VCaP (cell line): Measurements from ENCODE around the gene TGFB1I1.
A peak's percentile ranks its signal among the peaks of the same experiment; 100 is the strongest.

ENCODE experiments used
- H3K27ac ChIP-seq: fragments of 450-650 bp; 2 replicates; pipeline ENCODE4 v1.5.1; 2017
- TF ChIP-seq, protein P1 (sequence below): fragments of 450-650 bp; conservative IDR thresholded peaks from 2 replicates; pipeline ENCODE4 v1.5.1; 2017; ENCODE audit warnings: mild to moderate bottlenecking, moderate library complexity

TGFB1I1 gene

DNA sequence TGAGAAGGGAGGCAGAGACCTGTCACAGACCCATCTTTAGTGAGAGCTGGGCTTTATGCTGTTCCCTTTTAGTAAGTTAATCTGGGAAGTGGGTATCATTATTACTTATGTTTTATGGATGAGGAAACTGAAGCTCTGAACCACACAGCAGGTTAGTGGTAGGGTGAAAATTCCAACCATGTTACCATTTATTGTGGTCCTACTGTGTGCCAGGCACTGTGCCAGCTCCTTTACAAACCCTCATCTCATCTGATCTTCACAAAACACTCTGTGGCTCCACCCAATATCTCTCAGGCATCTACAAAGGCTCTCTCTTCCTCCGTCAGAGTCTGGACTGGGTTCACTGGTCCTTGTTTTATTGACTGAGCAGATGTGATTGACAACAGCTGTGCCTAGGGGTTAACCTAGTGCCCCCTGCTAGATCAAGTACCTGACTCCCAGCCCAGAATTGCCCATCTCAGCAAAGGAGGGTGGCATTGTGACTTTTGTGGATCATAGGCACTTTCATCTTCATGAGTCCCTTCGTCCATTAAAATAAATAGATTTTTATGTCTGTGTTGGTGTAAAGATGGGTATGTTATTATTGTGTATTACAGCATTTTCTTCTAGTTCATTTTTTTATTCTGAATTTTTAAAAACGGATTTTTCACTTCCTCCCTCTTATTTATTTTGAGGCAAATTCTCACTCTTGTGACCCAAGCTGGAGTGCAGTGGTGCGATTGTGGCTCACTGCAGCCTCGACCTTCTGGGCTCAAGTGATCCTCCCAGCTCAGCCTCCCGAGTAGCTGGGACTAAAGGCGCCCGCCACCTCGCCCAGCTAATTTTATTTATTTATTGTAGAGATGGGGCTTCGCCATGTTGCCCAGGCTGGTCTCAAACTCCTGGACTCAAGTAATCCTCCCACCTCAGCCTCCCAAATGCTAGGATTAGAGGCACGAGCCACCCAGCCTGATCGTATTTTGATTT lies 3.1 kb downstream of the TGFB1I1 start:
- TF ChIP-seq, protein P1, sequence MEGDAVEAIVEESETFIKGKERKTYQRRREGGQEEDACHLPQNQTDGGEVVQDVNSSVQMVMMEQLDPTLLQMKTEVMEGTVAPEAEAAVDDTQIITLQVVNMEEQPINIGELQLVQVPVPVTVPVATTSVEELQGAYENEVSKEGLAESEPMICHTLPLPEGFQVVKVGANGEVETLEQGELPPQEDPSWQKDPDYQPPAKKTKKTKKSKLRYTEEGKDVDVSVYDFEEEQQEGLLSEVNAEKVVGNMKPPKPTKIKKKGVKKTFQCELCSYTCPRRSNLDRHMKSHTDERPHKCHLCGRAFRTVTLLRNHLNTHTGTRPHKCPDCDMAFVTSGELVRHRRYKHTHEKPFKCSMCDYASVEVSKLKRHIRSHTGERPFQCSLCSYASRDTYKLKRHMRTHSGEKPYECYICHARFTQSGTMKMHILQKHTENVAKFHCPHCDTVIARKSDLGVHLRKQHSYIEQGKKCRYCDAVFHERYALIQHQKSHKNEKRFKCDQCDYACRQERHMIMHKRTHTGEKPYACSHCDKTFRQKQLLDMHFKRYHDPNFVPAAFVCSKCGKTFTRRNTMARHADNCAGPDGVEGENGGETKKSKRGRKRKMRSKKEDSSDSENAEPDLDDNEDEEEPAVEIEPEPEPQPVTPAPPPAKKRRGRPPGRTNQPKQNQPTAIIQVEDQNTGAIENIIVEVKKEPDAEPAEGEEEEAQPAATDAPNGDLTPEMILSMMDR, result no peak
- no peak overlapping the region for H3K27ac ChIP-seq

- H3K27ac ChIP-seq, result no peak overlapping the region
- TF ChIP-seq, protein P1, result no peak
Observed at GRCh38 chr16:31475946-31476302, 4.0 kb downstream of the TGFB1I1 start.

- no peak overlapping the region for H3K27ac ChIP-seq
- TF ChIP-seq, protein P1, result no peak
Observed at GRCh38 chr16:31476303-31477219, 4.6 kb downstream of the TGFB1I1 start.

DNA sequence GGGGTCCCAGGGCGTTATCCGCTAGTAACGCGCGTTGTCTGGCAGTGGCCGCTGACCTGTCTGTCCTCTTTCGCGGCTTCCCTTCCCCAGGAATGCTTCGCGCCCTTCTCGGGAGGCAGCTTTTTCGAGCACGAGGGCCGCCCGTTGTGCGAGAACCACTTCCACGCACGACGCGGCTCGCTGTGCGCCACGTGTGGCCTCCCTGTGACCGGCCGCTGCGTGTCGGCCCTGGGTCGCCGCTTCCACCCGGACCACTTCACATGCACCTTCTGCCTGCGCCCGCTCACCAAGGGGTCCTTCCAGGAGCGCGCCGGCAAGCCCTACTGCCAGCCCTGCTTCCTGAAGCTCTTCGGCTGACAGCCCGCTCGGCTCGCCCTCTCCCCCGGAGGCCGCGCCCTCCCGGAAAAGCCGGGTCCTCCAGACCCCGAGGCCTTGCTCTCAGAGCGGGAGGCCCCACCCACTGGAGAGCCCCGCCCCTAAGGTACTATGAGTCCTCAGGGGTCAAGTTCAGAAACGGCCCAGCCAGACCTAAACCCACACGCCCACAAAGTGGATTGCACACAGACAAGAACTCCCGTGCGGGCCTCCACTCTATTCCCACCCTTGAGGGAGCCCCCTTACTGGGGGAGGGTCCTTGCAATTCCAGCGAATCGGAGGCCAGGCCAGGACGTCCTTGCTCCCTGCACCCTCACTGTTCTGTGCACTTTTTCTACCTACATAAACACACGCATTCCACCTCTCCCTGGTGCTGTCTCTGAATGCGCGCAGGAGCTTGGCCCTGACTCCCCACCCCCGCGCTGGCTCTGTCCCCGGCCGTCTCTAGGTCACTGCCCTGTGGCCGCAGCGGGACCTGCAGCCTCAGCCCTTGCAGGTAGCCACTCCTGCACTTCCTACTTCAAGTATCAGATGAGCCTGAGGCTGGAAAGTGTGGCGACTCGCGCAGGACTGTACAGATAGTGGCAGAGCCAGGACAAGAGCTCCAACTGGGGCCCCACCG lies 5.6 kb downstream of the TGFB1I1 start:
- TF ChIP-seq, protein P1, result peak; percentile 54
- H3K27ac ChIP-seq, result peak overlapping the region; percentile 16; the same call in 1 of the 2 replicates

DNA sequence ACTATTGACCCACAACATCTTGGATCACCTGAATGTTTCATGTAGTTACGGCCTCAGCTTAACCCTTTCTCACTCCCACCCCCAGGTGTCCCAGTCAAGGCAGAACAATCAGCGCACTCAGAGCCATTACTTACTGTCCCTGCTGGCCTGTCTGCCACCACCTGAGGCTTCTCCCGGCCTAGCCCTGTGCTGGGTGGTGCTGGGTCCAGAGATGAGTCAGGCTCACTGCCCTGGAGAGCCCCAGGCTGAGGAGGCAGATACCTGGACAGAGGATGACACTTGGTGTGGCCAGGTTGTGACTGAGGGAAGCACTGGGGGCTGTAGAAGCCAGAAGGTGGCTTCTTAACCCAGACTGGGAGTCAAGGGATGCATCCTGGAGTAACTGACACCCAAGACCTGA lies 7.0 kb downstream of the TGFB1I1 start:
- TF ChIP-seq, protein P1, result no peak
- no peak overlapping the region for H3K27ac ChIP-seq

- H3K27ac ChIP-seq, result no peak overlapping the region
- TF ChIP-seq, protein P1, result no peak
Observed at GRCh38 chr16:31479751-31480150, 7.8 kb downstream of the TGFB1I1 start.
